Raji (cell line): ENCODE measurements around the gene ARHGAP10.

Experiments
- POLR2A ChIP-seq: IDR thresholded peaks from 2 replicates; pipeline ENCODE4 v1.6.1; 2011; ENCODE audit warnings: low read depth, low read length, control low read depth; ENCODE audit not compliant: insufficient read depth

The ARHGAP10 gene

GRCh38 chr4:148060264-148061140, 328.6 kb downstream of the ARHGAP10 start:
- no peak for TF ChIP-seq POLR2A

- TF ChIP-seq POLR2A, result no peak
Observed at GRCh38 chr4:148061141-148061481, 329.2 kb downstream of the ARHGAP10 start.

GRCh38 chr4:148061795-148062194, 329.9 kb downstream of the ARHGAP10 start:
- no peak for TF ChIP-seq POLR2A

GRCh38 chr4:148062301-148062950, 330.5 kb downstream of the ARHGAP10 start:
- no peak for TF ChIP-seq POLR2A

- no peak for TF ChIP-seq POLR2A
Observed at GRCh38 chr4:148064451-148064850, 332.6 kb downstream of the ARHGAP10 start.

- TF ChIP-seq POLR2A, result no peak
Observed at GRCh38 chr4:148065075-148065474, 333.2 kb downstream of the ARHGAP10 start.

- TF ChIP-seq POLR2A, result no peak
Observed at GRCh38 chr4:148067301-148067916, 335.5 kb downstream of the ARHGAP10 start.

- no peak for TF ChIP-seq POLR2A
Observed at GRCh38 chr4:148068065-148068911, 336.4 kb downstream of the ARHGAP10 start.

- no peak for TF ChIP-seq POLR2A
Observed at GRCh38 chr4:148069086-148069894, 337.4 kb downstream of the ARHGAP10 start.

- no peak for TF ChIP-seq POLR2A
Observed at GRCh38 chr4:148069895-148070178, 337.9 kb downstream of the ARHGAP10 start.

GRCh38 chr4:148071009-148071408, 339.1 kb downstream of the ARHGAP10 start:
- TF ChIP-seq POLR2A, result no peak

- TF ChIP-seq POLR2A, result no peak
Observed at GRCh38 chr4:148072789-148073188, 340.9 kb downstream of the ARHGAP10 start.

GRCh38 chr4:148073349-148073748, 341.5 kb downstream of the ARHGAP10 start:
- no peak for TF ChIP-seq POLR2A

- no peak for TF ChIP-seq POLR2A
Observed at GRCh38 chr4:148074462-148074861, 342.6 kb downstream of the ARHGAP10 start.
